Activated naive CD8-positive, alpha-beta T cell treated with anti-CD3 and anti-CD28 coated beads for 36 hours (primary cell): ENCODE measurements around the gene AGBL4. TPM values are rescaled to one million over a fixed set of nuclear protein-coding genes. Genes with fewer than 3 reads are reported as not detected.

Experiments used
- DNase-seq: peaks from one replicate; pipeline ENCODE4 v3.0.0; 2021
- H3K27ac Mint-ChIP-seq: one replicate; pipeline ENCODE4 v1.8.0; 2022; ENCODE audit warnings: mild to moderate bottlenecking, moderate library complexity, mixed read lengths
- H3K27me3 Mint-ChIP-seq: one replicate; pipeline ENCODE4 v1.8.0; 2022; ENCODE audit warnings: mild to moderate bottlenecking, mixed read lengths
- H3K36me3 Mint-ChIP-seq: one replicate; pipeline ENCODE4 v1.8.0; 2021; ENCODE audit warnings: mild to moderate bottlenecking, mixed read lengths
- H3K4me1 Mint-ChIP-seq: one replicate; pipeline ENCODE4 v1.8.0; 2021; ENCODE audit warnings: mixed read lengths
- H3K4me3 Mint-ChIP-seq: one replicate; pipeline ENCODE4 v1.8.0; 2022; ENCODE audit warnings: mild to moderate bottlenecking, moderate library complexity, mixed read lengths
- H3K9me3 Mint-ChIP-seq: one replicate; pipeline ENCODE4 v1.8.0; 2022; ENCODE audit warnings: mixed read lengths
- total RNA-seq, 2 experiments: library from RNA; stranded (reverse); gene quantifications; one replicate each; pipeline ENCODE4 v1.2.3, GENCODE V29; 2021

AGBL4 gene
- total RNA-seq, 2 experiments from 2014 or later, result 0.14 TPM; not detected in 1

DNA sequence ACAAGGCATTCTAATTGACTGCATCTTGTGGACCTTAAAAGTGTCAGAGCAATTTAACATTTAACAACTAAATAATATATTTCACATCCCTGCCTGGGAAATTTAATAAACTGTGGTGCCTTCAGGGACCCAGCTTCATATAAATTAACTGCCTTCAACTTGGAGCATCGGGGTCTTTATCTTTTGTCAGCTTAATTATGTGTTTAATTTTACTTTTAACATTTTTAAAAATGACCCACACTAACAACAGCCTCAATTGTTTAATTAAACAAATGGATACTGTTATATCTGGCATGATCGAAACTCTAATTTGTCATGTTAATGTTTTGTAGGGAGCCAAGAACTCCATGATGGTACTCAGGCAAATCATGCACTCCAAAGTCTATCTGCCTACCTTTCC is 857.7 kb downstream of the AGBL4 start:
- Mint-ChIP-seq H3K9me3 (no peaks in the 10 kb centered on the region), H3K27me3 (no peaks in the 10 kb centered on the region), H3K27ac (no peak overlapping the region), H3K4me1 (no peaks in the 10 kb centered on the region), H3K4me3 (no peak overlapping the region), H3K36me3 (no peaks in the 10 kb centered on the region)
- DNase-seq, result no peak

DNA sequence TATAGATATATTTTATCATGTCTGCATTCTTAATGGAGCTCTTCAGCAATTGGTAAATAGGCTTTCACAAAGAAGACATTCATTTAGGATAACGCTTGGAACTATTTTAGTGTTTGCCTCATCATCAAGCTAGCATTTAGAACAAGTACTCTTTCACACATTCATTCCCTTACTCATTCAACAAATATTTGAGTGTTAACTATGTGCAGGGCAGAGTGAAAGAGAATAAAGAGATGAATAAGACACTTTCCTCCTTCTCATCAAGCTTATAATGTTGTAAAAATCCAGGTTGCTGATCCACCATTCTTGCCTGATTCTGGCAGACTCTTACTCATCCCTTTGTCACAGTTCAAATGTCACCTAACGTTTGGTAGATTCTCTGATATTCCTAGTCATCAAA is 860.7 kb downstream of the AGBL4 start:
- DNase-seq, result no peak
- Mint-ChIP-seq H3K9me3 (no peaks in the 10 kb centered on the region), H3K27ac (no peak overlapping the region), H3K27me3 (no peaks in the 10 kb centered on the region), H3K4me1 (no peaks in the 10 kb centered on the region), H3K36me3 (no peaks in the 10 kb centered on the region), H3K4me3 (no peak overlapping the region)

DNA sequence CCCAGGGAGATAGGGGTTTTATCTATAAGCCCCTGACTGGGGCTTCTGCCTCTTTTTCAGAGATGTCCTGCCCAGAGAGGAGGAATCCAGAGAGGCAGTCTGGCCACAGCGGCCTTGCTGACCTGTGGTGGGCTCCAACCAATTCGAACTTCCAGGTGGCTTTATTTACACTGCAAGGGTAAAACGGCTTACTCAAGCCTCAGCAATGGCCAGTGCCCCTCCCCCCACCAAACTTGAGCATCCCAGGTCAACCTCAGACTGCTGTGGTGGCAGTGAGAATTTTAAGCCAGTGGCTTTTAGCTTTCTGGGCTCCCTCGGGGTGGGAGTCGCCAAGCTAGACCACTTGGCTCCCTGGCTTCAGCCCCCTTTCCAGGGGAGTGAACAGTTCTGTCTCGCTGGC is 863.1 kb downstream of the AGBL4 start:
- no peaks in the 10 kb centered on the region for H3K4me1 Mint-ChIP-seq
- H3K36me3 Mint-ChIP-seq, result no peaks in the 10 kb centered on the region
- no peak overlapping the region for H3K4me3 Mint-ChIP-seq
- no peak for DNase-seq
- H3K9me3 Mint-ChIP-seq, result no peaks in the 10 kb centered on the region
- H3K27ac Mint-ChIP-seq, result no peak overlapping the region
- H3K27me3 Mint-ChIP-seq, result no peaks in the 10 kb centered on the region

GRCh38 chr1:49136738-49137251 is 887.0 kb downstream of the AGBL4 start:
- Mint-ChIP-seq H3K27ac (no peak overlapping the region), H3K4me3 (no peak overlapping the region), H3K27me3 (no peaks in the 10 kb centered on the region), H3K36me3 (no peaks in the 10 kb centered on the region), H3K4me1 (no peaks in the 10 kb centered on the region), H3K9me3 (peaks cover 9% of the 10 kb centered on the region)
- no peak for DNase-seq

DNA sequence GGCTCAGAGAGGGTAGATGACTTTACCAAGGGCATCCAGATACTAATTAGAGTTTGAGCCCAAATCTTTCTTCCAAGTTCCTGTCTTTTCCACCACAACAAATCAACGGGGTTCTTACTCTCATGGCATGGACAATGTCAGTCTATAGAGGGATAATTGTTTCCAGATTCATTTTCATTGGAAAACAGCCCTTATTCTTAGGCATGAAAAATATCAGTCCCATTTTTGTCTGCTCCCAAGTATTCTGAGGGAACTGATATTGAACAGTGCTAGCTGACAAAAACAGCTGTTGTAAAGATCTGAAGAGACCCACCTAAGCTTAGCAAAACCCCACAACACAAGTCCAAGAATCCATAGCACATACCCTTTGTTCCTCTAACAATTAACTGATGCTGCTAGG is 898.0 kb downstream of the AGBL4 start:
- H3K27ac Mint-ChIP-seq, result no peak overlapping the region
- no peak overlapping the region for H3K4me3 Mint-ChIP-seq
- H3K4me1 Mint-ChIP-seq, result no peaks in the 10 kb centered on the region
- no peaks in the 10 kb centered on the region for H3K9me3 Mint-ChIP-seq
- no peak for DNase-seq
- H3K27me3 Mint-ChIP-seq, result no peaks in the 10 kb centered on the region
- no peaks in the 10 kb centered on the region for H3K36me3 Mint-ChIP-seq

DNA sequence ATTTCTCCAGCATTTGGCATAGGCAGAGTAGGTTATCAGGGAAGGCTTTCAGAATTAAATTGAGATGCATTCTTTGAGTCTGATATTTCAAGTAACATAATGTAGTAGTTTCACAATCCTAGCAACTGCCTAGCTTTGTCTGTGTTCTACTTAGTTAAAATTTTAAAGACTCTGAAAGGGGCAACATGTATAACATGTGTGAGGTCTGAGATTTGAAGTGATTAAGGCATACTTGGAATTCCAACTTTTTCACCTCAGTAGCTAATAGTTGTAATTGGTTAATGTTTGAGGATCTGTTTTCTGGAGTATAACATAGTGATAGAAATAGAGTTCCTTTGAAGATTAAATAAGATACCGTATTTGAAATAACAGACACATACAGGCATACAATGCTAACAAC is 911.8 kb downstream of the AGBL4 start:
- H3K9me3 Mint-ChIP-seq, result no peaks in the 10 kb centered on the region
- H3K4me1 Mint-ChIP-seq, result no peaks in the 10 kb centered on the region
- no peaks in the 10 kb centered on the region for H3K36me3 Mint-ChIP-seq
- H3K27me3 Mint-ChIP-seq, result peaks cover 3% of the 10 kb centered on the region
- H3K4me3 Mint-ChIP-seq, result no peak overlapping the region
- H3K27ac Mint-ChIP-seq, result no peak overlapping the region
- DNase-seq, result no peak

GRCh38 chr1:49106445-49106844 is 917.3 kb downstream of the AGBL4 start:
- H3K36me3 Mint-ChIP-seq, result no peaks in the 10 kb centered on the region
- no peak for DNase-seq
- no peaks in the 10 kb centered on the region for H3K9me3 Mint-ChIP-seq
- H3K4me3 Mint-ChIP-seq, result no peak overlapping the region
- no peak overlapping the region for H3K27ac Mint-ChIP-seq
- H3K4me1 Mint-ChIP-seq, result no peaks in the 10 kb centered on the region
- peaks cover 3% of the 10 kb centered on the region for H3K27me3 Mint-ChIP-seq

- no peak for DNase-seq
- H3K27me3 Mint-ChIP-seq, result peaks cover 3% of the 10 kb centered on the region
- no peak overlapping the region for H3K27ac Mint-ChIP-seq
- no peaks in the 10 kb centered on the region for H3K9me3 Mint-ChIP-seq
- H3K4me1 Mint-ChIP-seq, result no peaks in the 10 kb centered on the region
- H3K36me3 Mint-ChIP-seq, result no peaks in the 10 kb centered on the region
- no peak overlapping the region for H3K4me3 Mint-ChIP-seq
These were observed 919.2 kb downstream of the AGBL4 start for GRCh38 chr1:49104575-49104974.

DNA sequence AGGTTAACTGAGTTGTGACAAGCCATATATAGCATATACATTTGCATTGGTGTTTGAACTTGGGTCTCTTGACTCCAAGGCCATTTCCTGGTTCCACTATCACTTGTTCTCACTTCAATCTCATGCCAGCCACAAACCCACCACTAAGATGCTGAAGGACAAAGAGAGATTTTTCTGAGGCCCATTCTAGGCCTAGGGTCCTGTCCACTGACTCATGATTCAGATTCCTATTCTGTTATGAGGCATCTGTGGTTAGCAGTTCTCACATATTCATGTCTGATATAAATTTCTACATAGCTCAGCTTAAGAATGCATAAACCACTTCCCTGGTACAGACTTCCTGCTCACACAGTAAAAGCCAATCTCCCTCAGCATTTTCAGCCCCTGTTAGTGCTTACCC is 921.0 kb downstream of the AGBL4 start:
- Mint-ChIP-seq H3K4me1 (no peaks in the 10 kb centered on the region), H3K4me3 (no peak overlapping the region), H3K36me3 (no peaks in the 10 kb centered on the region), H3K9me3 (no peaks in the 10 kb centered on the region), H3K27me3 (peaks cover 3% of the 10 kb centered on the region), H3K27ac (no peak overlapping the region)
- no peak for DNase-seq

GRCh38 chr1:49098866-49099265 is 924.9 kb downstream of the AGBL4 start:
- DNase-seq, result no peak
- Mint-ChIP-seq H3K36me3 (no peaks in the 10 kb centered on the region), H3K27ac (no peak overlapping the region), H3K27me3 (no peaks in the 10 kb centered on the region), H3K4me1 (no peaks in the 10 kb centered on the region), H3K9me3 (peaks cover 2% of the 10 kb centered on the region), H3K4me3 (no peak overlapping the region)

DNA sequence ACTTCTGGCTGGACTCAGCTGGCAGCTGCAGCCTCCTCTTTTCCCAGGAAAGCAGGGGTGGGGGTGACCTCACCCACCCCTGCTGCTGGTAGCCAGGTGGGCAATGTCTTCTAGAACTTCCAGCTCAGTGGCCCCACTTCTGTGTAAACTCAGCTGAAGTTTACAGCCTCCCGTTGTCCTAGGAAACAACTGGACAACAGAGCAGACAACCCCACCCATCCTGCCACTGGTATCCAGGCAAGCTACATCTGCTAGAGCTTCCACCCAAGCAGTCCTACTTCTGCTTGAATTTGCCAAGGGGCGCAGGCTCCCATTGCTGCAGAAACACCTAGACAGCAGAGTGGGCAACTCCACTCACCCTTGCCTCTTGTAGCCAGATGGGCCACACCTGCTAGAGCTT is 937.4 kb downstream of the AGBL4 start:
- DNase-seq, result no peak
- H3K9me3 Mint-ChIP-seq, result peaks cover 4% of the 10 kb centered on the region
- H3K4me1 Mint-ChIP-seq, result no peaks in the 10 kb centered on the region
- no peak overlapping the region for H3K27ac Mint-ChIP-seq
- H3K36me3 Mint-ChIP-seq, result no peaks in the 10 kb centered on the region
- peaks cover 10% of the 10 kb centered on the region for H3K27me3 Mint-ChIP-seq
- H3K4me3 Mint-ChIP-seq, result no peak overlapping the region

DNA sequence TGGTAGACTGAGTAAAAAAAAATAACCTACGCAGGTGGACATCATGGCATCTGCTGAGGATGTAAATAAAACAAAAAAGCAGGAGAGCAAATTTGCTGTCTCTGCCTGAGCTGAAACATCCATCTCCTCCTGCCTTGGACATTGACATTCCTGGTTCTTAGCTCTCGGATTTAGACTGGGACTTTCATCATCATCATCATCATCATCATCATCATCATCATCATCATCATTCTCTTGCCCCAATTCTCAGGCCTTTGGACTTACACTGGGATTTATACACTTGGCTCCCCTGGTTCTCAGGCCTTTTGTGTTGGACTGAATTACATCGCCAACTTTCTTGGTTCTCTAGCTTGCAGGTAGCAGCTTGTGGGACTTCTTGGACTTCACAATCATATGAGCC is 938.7 kb downstream of the AGBL4 start:
- Mint-ChIP-seq H3K27me3 (peaks cover 10% of the 10 kb centered on the region), H3K27ac (no peak overlapping the region), H3K9me3 (peaks cover 4% of the 10 kb centered on the region), H3K4me3 (no peak overlapping the region), H3K4me1 (no peaks in the 10 kb centered on the region), H3K36me3 (no peaks in the 10 kb centered on the region)
- no peak for DNase-seq

DNA sequence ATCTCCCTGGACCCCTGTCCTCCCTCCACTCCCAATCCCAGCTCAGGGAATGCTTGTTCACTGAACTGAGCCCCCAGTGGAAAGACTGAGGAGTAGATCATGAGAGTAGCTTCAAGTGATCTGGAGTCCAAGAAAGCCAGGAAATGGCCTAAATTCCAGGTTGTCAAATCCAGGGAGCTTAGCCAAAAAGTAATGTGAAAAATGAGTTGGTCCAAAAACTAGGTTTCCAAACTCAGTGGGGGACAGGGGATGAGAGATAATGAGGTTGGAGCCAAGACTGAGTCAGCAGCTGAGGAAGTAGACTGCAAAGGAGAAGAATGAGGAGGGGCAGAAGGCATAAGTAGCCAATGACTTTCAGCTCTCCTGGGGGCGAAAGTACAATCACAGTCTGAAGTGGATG is 963.0 kb downstream of the AGBL4 start:
- Mint-ChIP-seq H3K9me3 (no peaks in the 10 kb centered on the region), H3K4me1 (no peaks in the 10 kb centered on the region), H3K36me3 (no peaks in the 10 kb centered on the region), H3K27ac (no peak overlapping the region), H3K4me3 (no peak overlapping the region), H3K27me3 (no peaks in the 10 kb centered on the region)
- DNase-seq, result no peak

GRCh38 chr1:49059087-49059486 is 964.7 kb downstream of the AGBL4 start:
- DNase-seq, result no peak
- H3K4me3 Mint-ChIP-seq, result no peak overlapping the region
- H3K27ac Mint-ChIP-seq, result no peak overlapping the region
- H3K4me1 Mint-ChIP-seq, result no peaks in the 10 kb centered on the region
- no peaks in the 10 kb centered on the region for H3K9me3 Mint-ChIP-seq
- H3K36me3 Mint-ChIP-seq, result no peaks in the 10 kb centered on the region
- H3K27me3 Mint-ChIP-seq, result no peaks in the 10 kb centered on the region

DNA sequence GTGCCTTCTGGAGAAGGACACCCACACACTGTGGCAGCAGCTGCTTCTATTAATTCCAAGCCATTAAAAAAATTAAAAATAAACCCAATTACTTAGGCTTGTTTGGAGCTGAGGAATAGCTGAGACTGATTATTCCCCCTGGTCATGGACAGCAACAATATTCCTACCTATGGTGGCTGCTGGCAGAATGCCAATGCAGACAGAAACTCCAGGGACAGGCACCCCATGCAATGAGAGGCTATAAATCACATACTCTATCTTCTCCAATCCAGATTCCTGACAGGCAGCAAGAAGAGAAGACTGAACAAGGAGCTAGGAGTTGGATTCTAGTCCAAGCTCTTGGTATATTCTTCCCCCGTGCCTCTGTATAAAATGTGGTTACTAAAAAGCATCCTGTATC is 971.7 kb downstream of the AGBL4 start:
- no peaks in the 10 kb centered on the region for H3K4me1 Mint-ChIP-seq
- no peaks in the 10 kb centered on the region for H3K36me3 Mint-ChIP-seq
- no peak overlapping the region for H3K27ac Mint-ChIP-seq
- no peaks in the 10 kb centered on the region for H3K27me3 Mint-ChIP-seq
- no peaks in the 10 kb centered on the region for H3K9me3 Mint-ChIP-seq
- no peak overlapping the region for H3K4me3 Mint-ChIP-seq
- no peak for DNase-seq

DNA sequence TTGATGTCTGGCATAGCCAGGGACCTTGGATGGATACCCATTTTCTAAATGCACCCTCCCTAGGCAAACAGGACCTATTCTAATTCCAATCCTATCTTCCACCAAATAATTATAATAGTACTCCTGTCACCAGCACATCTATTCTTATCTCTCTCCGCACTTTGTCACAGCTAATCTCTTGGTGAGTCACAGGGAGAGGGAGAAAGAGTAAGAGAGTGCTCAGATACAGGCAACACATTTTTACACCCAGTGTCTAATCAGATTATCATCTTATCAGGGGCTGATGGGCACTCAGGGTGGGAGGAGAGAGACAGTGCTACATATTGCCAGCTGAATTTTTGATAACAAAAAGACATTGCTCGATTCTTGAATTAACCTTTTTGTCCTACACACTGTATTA is 972.1 kb downstream of the AGBL4 start:
- Mint-ChIP-seq H3K4me3 (no peak overlapping the region), H3K9me3 (no peaks in the 10 kb centered on the region), H3K36me3 (no peaks in the 10 kb centered on the region), H3K4me1 (no peaks in the 10 kb centered on the region), H3K27me3 (no peaks in the 10 kb centered on the region), H3K27ac (no peak overlapping the region)
- DNase-seq, result no peak

GRCh38 chr1:49050041-49050440 is 973.7 kb downstream of the AGBL4 start:
- no peak overlapping the region for H3K27ac Mint-ChIP-seq
- DNase-seq, result no peak
- no peaks in the 10 kb centered on the region for H3K36me3 Mint-ChIP-seq
- no peaks in the 10 kb centered on the region for H3K9me3 Mint-ChIP-seq
- H3K4me1 Mint-ChIP-seq, result no peaks in the 10 kb centered on the region
- H3K27me3 Mint-ChIP-seq, result no peaks in the 10 kb centered on the region
- no peak overlapping the region for H3K4me3 Mint-ChIP-seq
